SK-N-SH (cell line): ENCODE results near the gene C11orf86.

Experiments
- ELF1 ChIP-seq: IDR thresholded peaks from 2 replicates; pipeline ENCODE4 v1.4.0; 2012
- EP300 ChIP-seq, 2 experiments: IDR thresholded peaks; 2 replicates each; pipeline versions ENCODE4 v1.4.0 to v1.6.1; 2012; ENCODE audit warnings: borderline replicate concordance in 1 of 2, low read depth in 1 of 2, low read length in 1 of 2
- MXI1 ChIP-seq: IDR thresholded peaks from 2 replicates; pipeline ENCODE4 v1.6.1; 2012; ENCODE audit warnings: mild to moderate bottlenecking, low read depth, low read length, improper control_type of control experiment
- NFIC ChIP-seq: IDR thresholded peaks from 2 replicates; pipeline ENCODE4 v1.4.0; 2012; ENCODE audit warnings: borderline replicate concordance
- RXRA ChIP-seq: IDR thresholded peaks from 2 replicates; pipeline ENCODE4 v1.4.0; 2012; ENCODE audit warnings: low read depth, mild to moderate bottlenecking, borderline replicate concordance
- SMC3 ChIP-seq: IDR thresholded peaks from 2 replicates; pipeline ENCODE4 v1.6.1; 2012; ENCODE audit warnings: low read depth, low read length, improper control_type of control experiment
- TF ChIP-seq, protein P1 (sequence below): fragments of 200-600 bp; sonication (generic); IDR thresholded peaks from 2 replicates; pipeline ENCODE4 v1.6.1; 2017; ENCODE audit warnings: antibody characterized with exemption, mild to moderate bottlenecking, moderate library complexity
- TF ChIP-seq, protein P2 (sequence below): fragments of 150-350 bp; IDR thresholded peaks from 2 replicates; pipeline ENCODE4 v1.6.1; 2017; ENCODE audit warnings: antibody characterized with exemption, low read length, low read depth, borderline replicate concordance
- TF ChIP-seq, protein P3 (sequence below): fragments of 150-350 bp; IDR thresholded peaks from 2 replicates; pipeline ENCODE4 v1.6.1; 2016; ENCODE audit warnings: mild to moderate bottlenecking, low read depth, low read length

DNA sequence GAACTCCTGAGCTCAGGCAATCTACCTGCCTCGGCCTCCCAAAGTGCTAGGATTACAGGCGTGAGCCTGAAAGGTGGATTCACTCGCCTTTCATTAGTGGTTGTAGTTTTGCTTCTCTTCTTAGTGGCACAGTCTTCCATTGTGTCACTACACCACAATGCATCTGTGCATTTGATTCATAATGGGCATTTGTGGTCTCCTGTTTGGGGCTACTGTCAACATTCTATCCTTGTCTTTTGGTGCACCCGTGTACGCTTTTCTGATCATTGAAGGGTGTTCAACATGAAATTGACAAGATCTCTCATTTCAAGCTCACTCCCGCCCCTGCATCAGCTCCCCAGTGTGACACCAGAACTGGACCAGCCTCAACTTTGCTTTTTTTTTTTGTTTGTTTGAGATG, 45.8 kb downstream of the C11orf86 start:
- TF ChIP-seq MXI1 (no peak), EP300 (IDR thresholded peaks at IDR 0.05; ENCODE audit: borderline replicate concordance in 1 of 2, low read depth in 1 of 2, low read length in 1 of 2) (no peak), ELF1 (no peak), SMC3 (no peak), RXRA (no peak), NFIC (no peak)
- TF ChIP-seq, protein P1, sequence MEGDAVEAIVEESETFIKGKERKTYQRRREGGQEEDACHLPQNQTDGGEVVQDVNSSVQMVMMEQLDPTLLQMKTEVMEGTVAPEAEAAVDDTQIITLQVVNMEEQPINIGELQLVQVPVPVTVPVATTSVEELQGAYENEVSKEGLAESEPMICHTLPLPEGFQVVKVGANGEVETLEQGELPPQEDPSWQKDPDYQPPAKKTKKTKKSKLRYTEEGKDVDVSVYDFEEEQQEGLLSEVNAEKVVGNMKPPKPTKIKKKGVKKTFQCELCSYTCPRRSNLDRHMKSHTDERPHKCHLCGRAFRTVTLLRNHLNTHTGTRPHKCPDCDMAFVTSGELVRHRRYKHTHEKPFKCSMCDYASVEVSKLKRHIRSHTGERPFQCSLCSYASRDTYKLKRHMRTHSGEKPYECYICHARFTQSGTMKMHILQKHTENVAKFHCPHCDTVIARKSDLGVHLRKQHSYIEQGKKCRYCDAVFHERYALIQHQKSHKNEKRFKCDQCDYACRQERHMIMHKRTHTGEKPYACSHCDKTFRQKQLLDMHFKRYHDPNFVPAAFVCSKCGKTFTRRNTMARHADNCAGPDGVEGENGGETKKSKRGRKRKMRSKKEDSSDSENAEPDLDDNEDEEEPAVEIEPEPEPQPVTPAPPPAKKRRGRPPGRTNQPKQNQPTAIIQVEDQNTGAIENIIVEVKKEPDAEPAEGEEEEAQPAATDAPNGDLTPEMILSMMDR, result no peak
- TF ChIP-seq, protein P2, sequence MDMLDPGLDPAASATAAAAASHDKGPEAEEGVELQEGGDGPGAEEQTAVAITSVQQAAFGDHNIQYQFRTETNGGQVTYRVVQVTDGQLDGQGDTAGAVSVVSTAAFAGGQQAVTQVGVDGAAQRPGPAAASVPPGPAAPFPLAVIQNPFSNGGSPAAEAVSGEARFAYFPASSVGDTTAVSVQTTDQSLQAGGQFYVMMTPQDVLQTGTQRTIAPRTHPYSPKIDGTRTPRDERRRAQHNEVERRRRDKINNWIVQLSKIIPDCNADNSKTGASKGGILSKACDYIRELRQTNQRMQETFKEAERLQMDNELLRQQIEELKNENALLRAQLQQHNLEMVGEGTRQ, result no peak
- TF ChIP-seq, protein P3, sequence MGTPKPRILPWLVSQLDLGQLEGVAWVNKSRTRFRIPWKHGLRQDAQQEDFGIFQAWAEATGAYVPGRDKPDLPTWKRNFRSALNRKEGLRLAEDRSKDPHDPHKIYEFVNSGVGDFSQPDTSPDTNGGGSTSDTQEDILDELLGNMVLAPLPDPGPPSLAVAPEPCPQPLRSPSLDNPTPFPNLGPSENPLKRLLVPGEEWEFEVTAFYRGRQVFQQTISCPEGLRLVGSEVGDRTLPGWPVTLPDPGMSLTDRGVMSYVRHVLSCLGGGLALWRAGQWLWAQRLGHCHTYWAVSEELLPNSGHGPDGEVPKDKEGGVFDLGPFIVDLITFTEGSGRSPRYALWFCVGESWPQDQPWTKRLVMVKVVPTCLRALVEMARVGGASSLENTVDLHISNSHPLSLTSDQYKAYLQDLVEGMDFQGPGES, result no peak
